GM19438 (cell line): ENCODE measurements around the gene HMX2.

Source experiments
- ATAC-seq: cut with Tn5 transposase; IDR thresholded peaks from one replicate; pipeline ENCODE4 v1.9.1; 2021; ENCODE audit warnings: low read depth; ENCODE audit not compliant: unreplicated experiment

Gene HMX2, protein sequence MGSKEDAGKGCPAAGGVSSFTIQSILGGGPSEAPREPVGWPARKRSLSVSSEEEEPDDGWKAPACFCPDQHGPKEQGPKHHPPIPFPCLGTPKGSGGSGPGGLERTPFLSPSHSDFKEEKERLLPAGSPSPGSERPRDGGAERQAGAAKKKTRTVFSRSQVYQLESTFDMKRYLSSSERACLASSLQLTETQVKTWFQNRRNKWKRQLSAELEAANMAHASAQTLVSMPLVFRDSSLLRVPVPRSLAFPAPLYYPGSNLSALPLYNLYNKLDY

DNA sequence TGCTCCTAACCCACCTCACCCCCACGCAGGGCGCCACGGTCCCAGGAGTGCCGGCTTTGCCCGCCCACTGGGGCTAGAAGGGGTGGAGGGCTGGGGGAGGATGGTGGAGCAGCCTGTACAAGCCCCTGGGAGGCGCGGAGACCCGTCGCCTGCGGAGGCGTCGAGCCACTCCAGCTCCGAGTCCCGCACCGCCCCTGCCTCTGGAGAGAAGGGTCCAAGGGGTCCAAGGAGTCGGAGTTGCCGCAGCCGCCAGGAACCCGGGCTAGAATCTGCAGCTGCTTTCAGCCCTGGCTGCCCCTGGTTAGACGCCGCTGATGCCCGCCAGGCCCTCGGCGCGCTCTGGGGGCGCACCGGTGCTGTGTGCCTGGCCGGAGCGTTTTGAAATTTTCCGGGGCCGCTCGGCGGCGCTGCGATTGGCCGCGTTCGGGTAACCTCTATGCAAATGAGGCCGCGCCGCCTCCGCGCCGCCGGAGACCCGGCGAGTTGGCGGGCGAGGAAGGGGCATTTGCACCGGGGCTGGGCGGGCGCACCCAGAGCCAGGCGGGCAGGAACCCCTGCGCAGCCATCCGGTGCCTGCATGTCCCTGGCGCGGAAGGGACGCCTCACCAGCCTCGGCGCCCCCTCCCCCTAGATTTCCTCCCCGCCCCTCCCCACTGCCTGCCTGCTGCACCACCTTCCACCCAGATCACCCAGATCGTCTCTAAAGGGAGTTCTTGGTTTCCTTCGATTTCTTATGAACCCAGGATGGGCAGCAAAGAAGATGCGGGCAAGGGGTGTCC is at the start of gene HMX2:
HMX2 (plus strand) TSS at position 502 of the 779 bp plus-strand sequence; CDS start at position 745, 243 bp downstream.
- ATAC-seq = no peak

DNA sequence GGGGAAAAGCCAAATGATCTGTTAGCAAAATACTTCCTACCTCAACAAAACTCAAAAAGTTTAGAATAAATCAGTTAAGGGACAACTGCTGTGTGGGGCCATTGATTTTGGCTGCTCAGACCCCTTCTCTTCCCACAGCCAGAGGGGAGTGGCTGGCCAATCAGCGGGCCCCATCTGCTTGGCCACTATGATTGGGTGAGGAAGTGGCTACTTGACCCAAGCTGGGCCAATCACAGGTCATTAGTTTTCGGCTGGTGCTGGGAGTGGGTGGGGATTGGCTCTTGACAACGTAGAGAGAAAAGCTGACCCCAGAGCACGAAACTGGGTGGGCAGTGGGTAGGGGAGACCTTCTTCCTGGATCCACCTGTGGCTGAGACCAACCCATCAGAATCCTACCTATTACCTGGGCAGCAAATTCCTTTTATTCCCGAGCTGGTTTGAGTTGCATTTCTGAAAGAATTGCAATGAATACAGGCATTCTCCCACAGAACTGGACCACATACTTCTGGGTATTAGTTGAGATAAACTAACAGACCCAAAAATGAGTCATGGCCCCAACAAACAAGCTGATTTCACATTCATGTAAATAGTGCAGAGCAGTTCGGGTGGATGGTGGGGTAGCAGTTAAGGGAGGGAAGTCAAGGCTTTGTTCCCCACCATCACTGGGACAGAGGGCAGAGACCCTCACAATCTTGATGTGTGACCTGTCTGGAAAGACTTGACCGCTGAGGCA is 47.7 kb upstream of the HMX2 start:
- no peak for ATAC-seq

DNA sequence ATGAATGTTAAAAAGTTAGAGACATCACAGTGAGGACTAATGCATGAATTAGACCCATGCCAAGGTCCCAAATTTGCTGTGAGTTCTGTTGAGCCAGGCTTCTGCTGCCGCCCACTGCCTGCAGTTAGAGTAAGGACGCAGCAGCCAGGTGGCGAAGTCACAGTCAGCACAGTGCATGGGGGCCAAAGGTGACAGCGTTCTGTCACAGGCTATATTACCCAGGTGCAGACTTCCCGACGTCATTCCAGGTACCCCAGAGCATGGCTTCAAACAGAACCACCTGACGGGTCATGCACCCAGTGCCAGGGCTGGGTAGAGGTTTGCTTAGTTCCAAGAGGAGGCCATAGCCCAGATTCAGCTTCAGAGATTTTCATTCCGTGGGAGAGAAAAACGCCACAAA is 46.1 kb upstream of the HMX2 start:
- no peak for ATAC-seq

DNA sequence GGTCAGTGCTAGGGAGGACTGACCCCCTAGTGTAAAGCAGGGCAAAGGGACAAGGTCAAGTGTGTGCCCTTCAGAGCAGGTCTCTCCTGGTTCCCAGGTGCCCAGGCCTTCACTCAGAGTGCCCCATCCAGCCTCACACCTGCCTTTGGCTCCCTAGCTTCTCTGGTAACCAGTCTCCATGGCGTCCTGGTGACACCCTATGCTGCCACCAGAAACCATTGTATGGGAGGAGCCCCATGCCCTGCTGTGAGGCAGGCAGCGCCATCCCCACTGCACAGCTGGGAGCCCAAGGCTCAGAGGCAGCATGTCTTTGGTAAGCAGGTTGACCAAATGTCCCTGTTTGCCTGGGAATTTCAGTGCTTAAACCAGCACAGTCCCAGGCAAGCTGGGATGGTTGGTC is 45.3 kb upstream of the HMX2 start:
- ATAC-seq = no peak

DNA sequence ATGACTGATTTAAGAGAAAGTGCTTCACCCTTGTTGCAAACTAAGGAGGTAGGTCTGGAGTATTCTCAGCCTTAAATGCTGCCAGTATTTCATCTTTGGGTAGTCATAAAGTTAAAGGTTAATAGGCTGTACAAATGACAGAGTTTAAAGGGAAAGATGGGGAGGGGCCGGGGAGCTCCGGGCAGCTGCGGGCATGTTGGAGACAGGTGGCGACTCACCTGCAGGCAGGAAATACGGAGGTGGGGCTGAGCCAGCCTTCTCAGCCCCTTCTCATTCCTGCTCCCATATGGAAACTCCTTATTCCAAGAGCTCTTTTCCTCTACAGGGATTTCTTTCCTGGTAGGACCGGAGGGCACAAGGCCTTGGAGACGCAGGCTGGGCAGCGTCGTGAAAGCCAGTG is 44.0 kb upstream of the HMX2 start:
- no peak for ATAC-seq

DNA sequence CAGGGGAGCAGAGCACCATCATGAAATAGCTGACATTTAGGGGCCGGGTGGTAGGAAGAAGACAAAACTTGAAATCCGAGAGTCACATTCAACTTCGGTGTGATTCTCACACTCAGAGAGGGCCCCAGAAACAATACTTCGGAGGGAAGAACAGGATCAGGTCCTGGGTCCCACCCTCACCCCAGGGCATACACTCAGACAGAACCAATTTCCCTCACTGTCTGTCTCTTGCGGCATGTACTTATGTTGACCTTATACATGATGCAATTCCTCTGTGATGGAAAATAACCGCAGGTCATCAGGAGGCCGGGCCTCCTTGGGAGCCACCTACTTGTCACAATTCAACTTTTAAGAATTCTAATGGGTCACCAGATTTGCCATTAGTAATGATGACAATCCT is 38.5 kb upstream of the HMX2 start:
- no peak for ATAC-seq

DNA sequence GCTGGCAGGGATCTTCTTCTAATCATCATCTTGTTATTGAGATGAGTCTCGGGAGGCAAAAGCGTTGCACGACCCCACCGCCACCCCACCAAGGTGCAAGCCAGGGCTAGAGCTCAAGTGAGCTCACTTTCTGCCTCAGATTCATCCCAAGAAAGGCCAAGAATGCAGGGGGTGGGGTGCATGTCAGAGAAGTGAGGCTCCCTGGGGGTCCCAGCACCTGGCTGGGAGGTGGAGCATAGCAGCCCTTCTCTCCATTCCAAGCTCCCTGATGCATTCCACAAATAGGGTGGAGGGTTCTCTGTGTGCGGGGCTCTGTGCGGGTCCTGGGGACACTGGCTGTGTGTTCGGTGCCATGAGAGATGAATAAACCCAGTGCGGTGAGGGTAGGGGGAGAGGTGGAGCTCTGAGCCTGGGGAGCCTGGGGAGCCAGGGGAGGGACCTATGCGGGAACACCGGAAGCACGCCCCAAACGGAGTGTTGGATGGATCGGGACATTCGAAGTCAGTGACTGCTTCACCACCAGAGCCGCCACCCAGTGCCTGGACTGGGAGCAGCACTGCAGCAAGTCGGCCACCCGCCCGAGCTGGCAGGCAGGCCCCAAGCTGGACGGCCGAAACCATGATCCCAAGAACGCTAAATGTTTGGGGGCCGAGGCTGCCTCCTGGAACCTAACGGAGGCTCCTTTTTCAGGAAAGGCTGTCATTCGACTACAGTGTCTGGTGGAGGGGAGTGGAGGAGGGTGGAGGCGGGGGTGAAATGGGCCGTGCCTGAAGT is 30.1 kb upstream of the HMX2 start:
- no peak for ATAC-seq

DNA sequence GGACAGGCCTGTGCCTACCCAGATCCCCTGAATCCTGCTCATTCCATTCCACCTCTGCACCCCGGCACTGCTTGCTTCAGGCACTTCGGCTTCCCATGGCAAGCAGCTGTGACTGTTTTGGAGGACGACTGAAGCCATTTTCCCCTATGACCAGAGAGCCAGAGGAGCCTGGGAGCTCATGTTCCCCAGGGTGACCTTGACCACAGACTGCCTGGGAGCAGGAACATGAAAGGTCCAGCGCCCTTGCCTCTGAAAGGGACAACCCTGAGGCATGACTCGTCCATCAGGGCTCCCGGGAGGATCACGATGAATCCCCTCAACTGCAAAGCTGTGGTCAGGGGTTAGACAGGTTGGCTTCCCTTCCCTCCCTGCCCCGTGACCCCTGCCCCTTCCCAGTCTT is 28.9 kb upstream of the HMX2 start:
- ATAC-seq = no peak

DNA sequence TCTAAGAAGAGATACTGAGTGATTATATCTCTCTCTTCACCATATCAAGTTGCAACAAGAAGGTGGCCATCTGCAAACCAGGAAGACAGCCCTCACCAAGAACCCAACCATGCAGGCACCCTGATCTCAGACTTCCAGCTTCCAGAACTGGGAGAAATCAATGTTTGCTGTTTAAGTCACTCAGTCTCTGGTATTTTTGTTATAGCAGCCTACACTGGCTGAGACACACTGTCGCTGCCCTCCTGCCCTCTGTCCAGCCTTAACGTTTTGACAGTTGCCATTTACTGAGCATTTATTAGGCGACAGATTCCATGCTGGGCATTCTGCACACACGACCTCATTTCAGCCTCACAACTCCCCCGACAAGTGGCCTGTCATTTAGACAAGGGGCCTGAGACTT is 21.7 kb upstream of the HMX2 start:
- no peak for ATAC-seq

DNA sequence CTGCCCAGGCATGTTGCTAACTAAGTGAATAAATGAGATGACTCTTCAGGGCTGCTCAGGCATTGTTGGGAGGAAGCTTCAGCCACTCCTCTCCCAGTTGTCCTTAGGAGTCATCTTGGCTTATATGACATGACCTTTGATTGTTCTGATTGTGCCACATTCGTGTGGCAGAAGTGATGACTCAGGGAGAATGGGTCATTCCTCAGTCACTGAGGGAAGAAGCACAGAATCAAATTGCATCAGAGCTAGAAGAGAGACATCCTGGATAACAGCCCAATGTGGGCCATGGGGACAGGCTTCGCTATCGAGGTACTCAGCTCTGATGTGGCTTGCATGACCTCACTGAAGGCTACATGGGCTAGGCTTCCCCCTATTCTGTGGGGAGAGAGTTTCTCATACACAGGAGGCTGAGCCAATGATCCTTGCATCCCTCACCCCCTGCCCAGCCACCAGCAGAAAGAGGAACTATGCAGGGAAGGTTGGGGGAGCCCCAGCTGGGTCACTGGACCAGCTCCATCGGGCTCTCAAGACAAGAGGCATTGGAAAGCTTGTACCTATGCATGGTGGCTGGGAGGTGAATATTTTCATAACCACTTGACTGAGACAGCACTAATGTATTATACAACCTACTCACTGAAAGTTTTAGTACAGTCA is 18.2 kb upstream of the HMX2 start:
- no peak for ATAC-seq

DNA sequence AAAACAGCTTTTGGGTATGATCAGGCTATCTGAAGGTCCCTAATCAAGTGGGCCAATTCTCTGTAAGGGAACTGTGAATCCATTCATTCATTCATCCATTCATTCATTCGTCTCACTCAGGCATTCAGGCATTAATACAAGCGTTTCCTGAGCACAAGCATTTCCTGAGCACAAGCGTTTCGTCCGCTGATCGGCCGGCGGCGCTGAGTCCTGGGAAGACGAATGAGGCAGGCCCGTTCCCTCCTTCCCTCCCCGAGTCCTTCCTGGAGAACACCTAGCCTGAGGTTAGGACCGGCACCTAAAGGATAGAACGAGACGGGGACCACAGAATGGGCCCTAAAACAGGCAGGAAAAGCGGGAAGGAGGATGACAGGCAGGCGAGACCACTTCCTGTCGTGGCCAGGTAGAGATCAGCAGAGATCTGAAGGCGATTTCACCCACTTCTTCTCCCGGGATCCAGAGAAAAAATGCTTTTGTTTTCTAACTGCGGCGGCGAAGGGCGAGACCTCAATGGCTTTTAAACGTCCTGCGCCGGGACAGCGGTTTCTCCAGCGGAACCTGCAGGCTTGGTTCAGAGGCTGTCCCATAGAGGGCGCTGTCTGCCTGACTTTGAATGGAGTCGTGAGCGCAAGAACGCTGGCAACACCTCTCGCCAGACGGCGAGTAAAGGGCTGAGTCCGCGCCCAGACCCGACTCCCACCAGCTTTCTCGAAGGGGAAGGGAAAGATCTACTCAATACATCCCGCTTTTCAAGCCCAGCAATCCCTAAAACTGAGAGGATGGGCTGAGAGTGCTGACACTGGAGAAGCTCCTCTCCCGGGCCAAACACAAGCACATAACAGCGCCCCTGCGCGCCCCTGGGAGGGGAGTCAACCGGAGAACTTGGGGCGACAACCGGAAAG is 15.1 kb upstream of the HMX2 start:
- peak; percentile 62 for ATAC-seq

DNA sequence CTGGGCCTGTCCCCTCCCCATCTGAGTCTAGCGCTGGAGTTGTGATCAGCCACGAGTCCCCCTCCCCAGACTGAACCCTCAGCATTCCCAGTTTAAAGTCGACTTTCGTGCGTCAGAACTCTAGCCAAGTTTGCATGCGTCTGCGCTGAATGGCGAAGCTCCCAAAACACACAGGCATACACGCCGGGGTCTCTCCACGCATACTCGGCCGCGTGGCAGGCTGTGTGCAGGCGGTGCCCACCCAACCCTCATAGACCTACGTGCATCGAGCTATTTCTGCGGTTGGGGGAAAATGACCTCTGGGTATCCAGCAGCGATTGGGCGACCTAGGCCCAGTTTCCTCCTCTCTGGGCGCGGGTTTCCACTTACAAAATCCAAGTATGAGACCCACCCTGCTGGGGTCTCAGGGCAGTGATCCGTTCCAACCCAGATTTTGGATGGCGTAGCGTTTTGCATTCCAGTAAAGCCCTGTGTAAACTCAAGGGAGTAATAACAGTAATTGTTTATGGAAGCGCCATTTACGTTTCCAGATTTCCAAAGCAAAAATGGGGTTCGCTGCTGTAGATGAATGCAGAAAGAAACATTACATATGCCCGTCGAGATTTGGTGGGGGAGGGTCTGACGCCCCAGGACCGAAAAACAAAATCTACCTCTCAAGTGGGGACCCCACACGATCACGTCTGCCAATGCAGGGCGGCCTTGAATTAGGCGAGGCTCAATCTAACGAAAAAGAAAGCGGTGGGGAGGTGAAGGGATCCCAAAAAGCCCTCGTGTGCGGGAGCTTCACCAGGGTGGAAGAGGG is 14.2 kb upstream of the HMX2 start:
- no peak for ATAC-seq

DNA sequence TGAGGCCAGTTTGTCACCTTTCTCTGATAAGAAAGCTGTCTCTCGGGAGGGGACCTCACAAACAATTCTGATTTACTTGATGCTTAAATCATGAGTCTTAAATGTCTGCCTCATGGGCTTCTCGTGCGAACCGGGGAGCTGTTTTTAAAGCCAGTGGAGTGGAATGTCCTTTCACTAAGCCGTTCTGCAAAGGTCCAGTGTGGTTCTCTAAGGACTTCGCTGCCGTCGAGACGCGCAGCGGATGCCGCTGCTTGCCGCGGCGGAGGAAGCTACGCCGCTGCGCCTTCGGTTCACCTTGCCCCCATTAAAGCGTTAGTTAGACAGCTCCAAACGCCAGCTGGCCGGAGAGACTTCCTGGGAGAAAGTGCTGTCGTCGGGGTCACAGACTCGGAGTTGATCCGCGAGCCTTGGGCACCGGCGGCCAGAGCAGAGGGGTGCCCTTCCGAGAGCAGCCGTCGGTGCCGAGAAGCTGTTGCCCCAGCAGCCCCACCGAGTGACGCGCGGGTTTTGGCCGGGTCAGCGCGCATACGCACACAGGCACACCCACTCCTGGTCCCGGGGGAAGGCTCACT is 13.5 kb upstream of the HMX2 start:
- no peak for ATAC-seq

DNA sequence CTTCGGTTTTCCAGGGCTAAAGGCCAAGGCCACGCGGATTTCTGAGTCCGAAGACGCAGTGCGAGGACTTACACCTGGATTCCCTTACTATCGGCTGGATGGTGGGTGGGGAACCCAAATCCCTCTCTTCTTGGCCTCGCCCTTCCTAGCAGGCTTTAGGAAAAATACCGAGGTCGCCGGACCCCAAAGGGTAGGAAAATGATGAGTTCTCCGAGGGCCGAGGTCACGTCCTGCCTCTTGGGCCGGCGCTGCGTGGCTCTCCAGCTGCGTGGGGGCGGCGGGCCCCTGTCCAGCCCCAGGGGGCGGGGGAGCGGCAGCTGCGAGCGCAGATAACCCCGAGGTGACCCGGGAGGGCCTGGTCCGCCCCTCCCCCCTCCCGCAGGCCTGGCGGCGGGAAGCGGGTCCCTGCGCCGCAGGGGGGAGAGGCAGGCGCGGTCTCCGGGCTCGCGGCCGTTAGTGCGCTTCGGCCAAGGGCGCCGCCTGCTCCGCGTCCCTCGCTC is 13.0 kb upstream of the HMX2 start:
- ATAC-seq = no peak

DNA sequence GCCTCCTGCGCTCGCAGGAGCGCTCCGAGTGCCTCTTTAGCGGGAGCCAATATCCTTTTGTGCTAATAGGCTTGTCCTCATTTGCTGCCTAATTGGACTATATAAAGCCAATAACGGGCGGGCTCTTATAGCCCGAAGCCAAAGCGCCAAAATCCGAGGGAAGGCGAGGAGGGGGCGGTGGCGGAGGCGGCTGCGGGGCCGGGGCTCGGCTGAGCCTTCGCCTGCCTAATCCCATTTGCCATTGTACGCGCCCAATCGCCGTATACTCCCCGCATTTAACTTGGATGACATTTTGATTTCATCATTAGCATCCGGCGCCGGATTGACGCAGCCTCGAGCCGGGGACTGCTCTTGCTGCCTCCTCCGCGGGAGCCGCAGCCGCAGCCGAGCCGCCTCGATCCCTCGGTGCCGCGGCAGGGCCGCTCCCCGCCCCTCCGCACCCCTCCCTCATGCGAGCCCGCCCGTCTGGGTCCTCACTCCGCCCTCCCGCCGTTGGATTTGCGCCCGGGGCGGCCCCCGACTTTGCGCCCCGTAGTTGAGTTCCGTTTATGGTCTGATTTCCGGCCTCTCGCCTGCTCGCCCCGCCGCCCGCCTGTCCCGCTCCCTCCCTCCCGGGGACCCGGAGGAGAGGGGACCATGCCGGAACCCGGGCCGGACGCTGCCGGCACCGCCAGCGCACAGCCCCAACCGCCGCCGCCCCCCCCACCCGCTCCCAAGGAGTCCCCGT is 12.4 kb upstream of the HMX2 start, which contains the start of gene HMX3:
HMX3 (plus strand) TSS at position 556 of the 727 bp plus-strand sequence; CDS start at position 637, 81 bp downstream.
- ATAC-seq = peak; percentile 41

DNA sequence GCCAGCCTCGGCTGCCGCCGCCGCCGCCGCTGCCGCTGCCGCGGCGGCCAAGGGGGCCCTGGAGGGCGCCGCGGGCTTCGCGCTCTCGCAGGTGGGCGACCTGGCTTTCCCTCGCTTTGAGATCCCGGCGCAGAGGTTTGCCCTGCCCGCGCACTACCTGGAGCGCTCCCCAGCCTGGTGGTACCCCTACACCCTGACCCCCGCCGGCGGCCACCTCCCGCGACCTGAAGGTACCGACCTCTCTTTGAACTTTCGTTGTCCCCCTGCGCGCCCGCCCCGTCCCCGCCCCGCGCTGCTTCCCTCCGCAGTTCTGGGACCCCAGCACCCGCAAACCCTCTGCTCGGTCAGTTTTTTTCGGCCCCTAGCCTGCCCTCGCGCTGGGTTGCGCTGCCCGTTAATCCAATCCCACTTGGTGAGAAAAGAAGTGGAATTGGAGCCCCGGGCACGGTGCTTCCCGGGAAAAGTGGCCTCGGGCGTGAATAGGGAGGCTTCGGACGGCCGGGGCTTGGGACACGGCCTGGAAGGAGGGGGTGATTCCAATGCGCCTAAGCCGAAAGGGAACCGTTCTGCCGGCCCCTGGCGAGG is 11.6 kb upstream of the HMX2 start:
- ATAC-seq = no peak
